Ovary (tissue), 3 donors: Measurements from ENCODE around the gene KLHL28.

Source experiments
- EP300 ChIP-seq: sonication (generic); formaldehyde crosslinking; IDR thresholded peaks from one replicate; pipeline ENCODE4 v1.6.1; 2017; ENCODE audit warnings: antibody characterized with exemption
- POLR2A ChIP-seq: fragments of 450-650 bp; IDR thresholded peaks from one replicate; pipeline ENCODE4 v1.6.1; 2017; ENCODE audit warnings: antibody characterized with exemption, mild to moderate bottlenecking, moderate library complexity
- TF ChIP-seq, protein P1 (sequence below), 3 donors: fragments of 450-650 bp in 2 of 3; fragments of 200-600 bp in 1 of 3; IDR thresholded peaks; one replicate each; pipeline versions ENCODE4 v1.5.1 to v1.8.0; 2016 to 2022; ENCODE audit warnings: antibody characterized with exemption in 3 of 3, mild to moderate bottlenecking in 1 of 3
- donor health status: DM: no; HTN: no; CAD: no.

DNA sequence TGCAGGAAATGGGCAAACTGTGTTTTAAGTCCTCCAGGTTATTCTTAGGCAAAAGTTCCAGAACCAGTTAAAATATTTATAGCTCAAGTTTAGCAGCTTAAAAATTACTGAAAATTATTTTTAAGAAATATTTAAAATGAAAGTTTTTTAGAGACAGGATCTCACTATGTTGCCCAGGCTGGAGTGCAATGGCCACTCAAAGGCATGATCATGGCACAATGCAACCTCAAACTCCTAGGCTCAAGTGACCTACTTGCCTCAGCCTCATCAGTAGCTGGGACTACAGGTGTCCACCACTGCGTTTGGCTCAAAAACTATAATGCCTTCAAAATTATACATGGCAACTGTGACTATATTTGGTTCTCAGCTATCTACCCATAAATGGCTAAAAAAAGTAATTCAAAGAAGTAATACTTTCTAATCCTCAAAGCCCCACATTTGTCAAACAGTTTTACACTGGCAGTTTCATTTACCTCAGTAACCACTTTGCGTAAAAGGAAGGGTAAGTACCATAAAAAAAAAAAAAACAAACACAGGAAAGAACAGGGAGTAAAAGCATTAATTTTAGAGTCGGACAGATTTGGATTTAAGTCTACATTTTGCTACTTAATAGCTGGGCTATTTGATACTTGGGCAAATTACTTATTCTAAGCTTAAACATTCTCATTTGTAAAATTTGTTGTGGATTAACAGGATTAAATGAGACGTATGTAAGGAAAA, 9.2 kb downstream of the KLHL28 start:
- TF ChIP-seq, protein P1, sequence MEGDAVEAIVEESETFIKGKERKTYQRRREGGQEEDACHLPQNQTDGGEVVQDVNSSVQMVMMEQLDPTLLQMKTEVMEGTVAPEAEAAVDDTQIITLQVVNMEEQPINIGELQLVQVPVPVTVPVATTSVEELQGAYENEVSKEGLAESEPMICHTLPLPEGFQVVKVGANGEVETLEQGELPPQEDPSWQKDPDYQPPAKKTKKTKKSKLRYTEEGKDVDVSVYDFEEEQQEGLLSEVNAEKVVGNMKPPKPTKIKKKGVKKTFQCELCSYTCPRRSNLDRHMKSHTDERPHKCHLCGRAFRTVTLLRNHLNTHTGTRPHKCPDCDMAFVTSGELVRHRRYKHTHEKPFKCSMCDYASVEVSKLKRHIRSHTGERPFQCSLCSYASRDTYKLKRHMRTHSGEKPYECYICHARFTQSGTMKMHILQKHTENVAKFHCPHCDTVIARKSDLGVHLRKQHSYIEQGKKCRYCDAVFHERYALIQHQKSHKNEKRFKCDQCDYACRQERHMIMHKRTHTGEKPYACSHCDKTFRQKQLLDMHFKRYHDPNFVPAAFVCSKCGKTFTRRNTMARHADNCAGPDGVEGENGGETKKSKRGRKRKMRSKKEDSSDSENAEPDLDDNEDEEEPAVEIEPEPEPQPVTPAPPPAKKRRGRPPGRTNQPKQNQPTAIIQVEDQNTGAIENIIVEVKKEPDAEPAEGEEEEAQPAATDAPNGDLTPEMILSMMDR (IDR thresholded peaks at IDR 0.05), result no peak
- TF ChIP-seq EP300 (no peak), POLR2A (no peak)
